Right atrium auricular region (tissue), 2 donors: ENCODE results near the gene ZNF226. TPM values are rescaled to one million over a fixed set of nuclear protein-coding genes. Genes with fewer than 3 reads are reported as not detected.
"Not testable (repeated sequence)": the region's sequence is repeated elsewhere in the genome, so short reads cannot be mapped to it uniquely, and the experiment has no call there.

ENCODE experiments used
- DNase-seq: peaks from one replicate; pipeline ENCODE4 v3.0.0-alpha.2; 2019; ENCODE audit warnings: low spot score
- H3K27ac ChIP-seq, 2 donors: fragments of 200-600 bp; sonication (generic); 1 replicate in 1 of 2; 2 replicates in 1 of 2; pipeline ENCODE4 v1.5.1; 2016 to 2019
- H3K27me3 ChIP-seq, 2 donors: fragments of 200-600 bp; sonication (generic); one replicate each; pipeline versions ENCODE4 v1.5.1 to v1.6.0; 2017 to 2019
- H3K36me3 ChIP-seq: fragments of 200-600 bp; sonication (generic); one replicate; pipeline ENCODE4 v1.5.1; 2016
- H3K4me1 ChIP-seq, 2 donors: fragments of 200-600 bp; sonication (generic); one replicate each; pipeline versions ENCODE4 v1.5.1 to v1.6.0; 2017 to 2019
- H3K4me3 ChIP-seq, 2 donors: fragments of 200-600 bp; sonication (generic); 1 replicate in 1 of 2; 2 replicates in 1 of 2; pipeline ENCODE4 v1.5.1; 2017 to 2019; ENCODE audit warnings: mild to moderate bottlenecking in 1 of 2, moderate library complexity in 1 of 2
- H3K9me3 ChIP-seq, 2 donors: fragments of 200-600 bp; sonication (generic); one replicate each; pipeline ENCODE4 v1.5.1; 2019
- total RNA-seq, 2 donors: library from RNA; depleted of rRNA; stranded (reverse); fragments of >200 nt; gene quantifications; one replicate each; pipeline ENCODE4 v1.1.0, GENCODE V29; 2016
- TF ChIP-seq, protein P1 (sequence below), 2 donors: fragments of 200-600 bp; sonication (generic); IDR thresholded peaks; one replicate each; pipeline ENCODE4 v1.5.1; 2019; ENCODE audit warnings: antibody characterized with exemption in 2 of 2

ZNF226 gene
- 10 to 100 TPM; 11.5 to 17.1 TPM for total RNA-seq

DNA sequence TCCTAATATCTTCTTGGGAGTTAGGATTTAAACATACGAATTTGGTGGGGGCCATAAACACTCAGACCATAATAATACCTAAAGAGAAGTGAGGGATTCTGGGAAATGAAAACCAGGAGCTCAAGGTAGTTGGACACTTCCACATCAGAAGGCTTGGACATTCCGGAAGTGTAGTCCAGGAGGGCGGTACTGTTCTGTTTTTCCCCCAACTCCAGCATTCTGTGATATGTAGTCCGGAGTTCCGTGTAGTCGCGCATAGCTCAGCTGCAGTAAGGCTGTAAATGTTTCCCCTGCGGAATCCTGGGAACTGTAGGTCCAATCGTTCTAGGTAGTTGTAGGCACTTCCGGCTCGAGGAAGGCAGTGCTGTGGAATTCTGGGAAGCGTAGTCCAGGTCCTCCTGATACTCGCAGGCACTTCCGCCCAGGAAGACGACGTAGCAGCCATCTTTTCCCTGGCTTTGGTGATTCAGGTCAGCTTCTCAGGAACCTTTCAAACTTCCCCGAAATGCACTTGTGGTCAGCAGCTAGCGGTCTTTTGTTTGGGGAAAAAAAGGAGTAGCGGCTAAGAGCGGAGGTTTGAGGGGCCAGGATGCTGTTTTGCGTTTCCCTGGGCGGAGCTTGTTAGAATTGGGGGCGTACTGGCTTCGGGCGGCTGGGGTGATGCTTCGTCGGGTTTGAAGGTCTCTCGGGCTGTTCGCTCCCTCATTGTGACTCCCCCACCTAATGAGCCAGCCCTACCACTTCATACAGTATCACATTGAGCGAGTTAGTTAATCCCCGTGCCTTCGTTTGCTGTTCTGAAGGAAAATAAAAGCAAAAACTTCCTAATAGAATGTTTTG is at the start of gene ZNF226:
Gene ZNF226 (plus strand): TSS at position 428 of the 840 bp plus-strand sequence. CDS start 4,981 bp downstream, outside the sequence.
- DNase-seq: peak; percentile 95
- peak within 1 kb of the TSS; percentile 83 to 86 for H3K27ac ChIP-seq
- H3K9me3 ChIP-seq: peaks cover 0 to 20% of the 10 kb centered on the region in 2 donors
- peaks cover 24% of the 10 kb centered on the region for H3K36me3 ChIP-seq
- TF ChIP-seq, protein P1, sequence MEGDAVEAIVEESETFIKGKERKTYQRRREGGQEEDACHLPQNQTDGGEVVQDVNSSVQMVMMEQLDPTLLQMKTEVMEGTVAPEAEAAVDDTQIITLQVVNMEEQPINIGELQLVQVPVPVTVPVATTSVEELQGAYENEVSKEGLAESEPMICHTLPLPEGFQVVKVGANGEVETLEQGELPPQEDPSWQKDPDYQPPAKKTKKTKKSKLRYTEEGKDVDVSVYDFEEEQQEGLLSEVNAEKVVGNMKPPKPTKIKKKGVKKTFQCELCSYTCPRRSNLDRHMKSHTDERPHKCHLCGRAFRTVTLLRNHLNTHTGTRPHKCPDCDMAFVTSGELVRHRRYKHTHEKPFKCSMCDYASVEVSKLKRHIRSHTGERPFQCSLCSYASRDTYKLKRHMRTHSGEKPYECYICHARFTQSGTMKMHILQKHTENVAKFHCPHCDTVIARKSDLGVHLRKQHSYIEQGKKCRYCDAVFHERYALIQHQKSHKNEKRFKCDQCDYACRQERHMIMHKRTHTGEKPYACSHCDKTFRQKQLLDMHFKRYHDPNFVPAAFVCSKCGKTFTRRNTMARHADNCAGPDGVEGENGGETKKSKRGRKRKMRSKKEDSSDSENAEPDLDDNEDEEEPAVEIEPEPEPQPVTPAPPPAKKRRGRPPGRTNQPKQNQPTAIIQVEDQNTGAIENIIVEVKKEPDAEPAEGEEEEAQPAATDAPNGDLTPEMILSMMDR (IDR thresholded peaks at IDR 0.05): no peak
- H3K4me1 ChIP-seq: peaks cover 0 to 24% of the 10 kb centered on the region in 2 donors
- H3K27me3 ChIP-seq: no peaks in the 10 kb centered on the region
- peak within 1 kb of the TSS; percentile 75 to 76 for H3K4me3 ChIP-seq

DNA sequence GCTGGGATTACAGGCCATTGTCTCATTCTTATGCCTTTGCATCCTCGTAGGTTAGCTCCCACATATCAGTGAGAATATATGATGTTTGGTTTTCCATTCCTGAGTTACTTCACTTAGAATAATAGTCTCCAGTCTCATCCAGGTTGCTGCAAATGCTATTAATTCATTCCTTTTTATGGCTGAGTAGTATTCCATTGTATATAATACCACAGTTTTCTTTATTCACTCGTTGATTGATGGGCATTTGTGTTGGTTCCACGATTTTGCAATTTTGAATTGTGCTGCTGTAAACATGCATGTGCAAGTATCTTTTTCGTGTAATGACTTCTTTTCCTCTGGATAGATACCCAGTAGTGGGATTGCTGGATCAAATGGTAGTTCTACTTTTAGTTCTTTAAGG is 43.7 kb upstream of the ZNF226 start:
- H3K9me3 ChIP-seq, H3K27me3 ChIP-seq, DNase-seq, H3K4me1 ChIP-seq, H3K4me3 ChIP-seq, H3K27ac ChIP-seq: not testable (repeated sequence)
- peaks cover 82% of the 10 kb centered on the region for H3K36me3 ChIP-seq

DNA sequence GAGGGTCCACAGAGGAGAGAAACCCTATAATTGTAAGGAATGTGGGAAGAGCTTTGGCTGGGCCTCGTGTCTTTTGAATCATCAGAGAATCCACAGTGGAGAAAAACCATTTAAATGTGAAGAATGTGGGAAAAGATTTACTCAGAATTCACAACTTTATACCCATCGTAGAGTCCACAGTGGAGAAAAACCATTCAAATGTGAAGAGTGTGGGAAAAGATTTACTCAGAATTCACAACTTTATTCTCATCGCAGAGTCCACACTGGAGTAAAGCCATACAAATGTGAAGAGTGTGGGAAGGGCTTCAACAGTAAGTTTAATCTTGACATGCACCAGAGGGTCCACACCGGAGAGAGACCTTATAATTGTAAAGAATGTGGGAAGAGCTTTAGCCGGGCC is 32.9 kb upstream of the ZNF226 start:
- H3K9me3 ChIP-seq: peaks cover 0 to 22% of the 10 kb centered on the region in 2 donors
- peaks cover 48% of the 10 kb centered on the region for H3K36me3 ChIP-seq
- no peak overlapping the region for H3K4me3 ChIP-seq
- H3K4me1 ChIP-seq: no peaks in the 10 kb centered on the region
- TF ChIP-seq, protein P1 (IDR thresholded peaks at IDR 0.05): no peak
- no peak overlapping the region for H3K27ac ChIP-seq
- DNase-seq: no peak
- no peaks in the 10 kb centered on the region for H3K27me3 ChIP-seq

DNA sequence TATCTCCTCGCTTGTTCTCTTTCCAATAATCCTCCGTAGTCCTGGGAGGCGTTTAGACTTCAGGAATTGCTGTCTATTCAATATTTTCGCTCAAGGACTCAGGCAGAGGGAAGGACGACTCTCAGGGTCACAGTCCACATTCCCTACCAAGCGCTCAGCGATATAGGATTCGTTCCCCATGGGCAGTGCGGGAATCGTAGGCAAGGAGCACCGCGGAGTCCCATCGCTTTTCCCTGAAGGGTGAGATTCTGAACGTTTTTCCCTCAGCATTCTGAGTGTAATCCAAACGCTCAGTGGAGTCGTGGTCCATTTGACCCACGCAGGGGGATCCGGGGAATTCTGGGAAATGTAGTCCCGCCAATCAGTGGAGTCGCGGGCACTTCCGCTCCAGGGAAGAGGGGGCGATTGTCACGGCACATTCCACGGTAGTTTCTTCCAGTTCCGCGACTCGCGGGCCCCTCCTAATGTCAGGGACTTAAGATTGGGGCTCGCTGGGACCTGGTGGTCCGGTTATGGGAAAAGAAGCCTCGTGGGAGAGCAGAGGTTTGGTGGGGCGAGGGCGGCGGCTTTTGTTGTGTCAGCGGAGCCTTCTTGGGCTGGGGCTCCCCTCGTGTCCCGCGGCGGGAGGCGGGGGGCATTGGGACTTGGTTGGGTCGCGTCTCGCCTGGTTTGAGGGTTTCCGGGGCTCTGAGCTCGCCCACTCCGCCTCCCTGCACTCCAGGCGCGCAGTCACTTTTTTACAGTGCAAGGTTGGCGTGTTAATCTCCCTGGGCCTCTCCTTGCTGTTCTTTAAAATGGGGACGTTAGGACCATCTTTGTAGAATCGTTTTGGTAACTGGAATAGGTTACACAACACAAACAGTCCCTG is 23.5 kb upstream of the ZNF226 start, which contains the start of gene ZNF234:
Gene ZNF234 (plus strand): TSS at position 364 of the 868 bp plus-strand sequence. CDS start 3,079 bp downstream, outside the sequence.
- DNase-seq: peak; percentile 78
- Histone ChIP-seq H3K27me3 (no peaks in the 10 kb centered on the region), H3K4me1 (peaks cover 0 to 24% of the 10 kb centered on the region in 2 donors), H3K4me3 (peak within 1 kb of the TSS; percentile 92 to 95), H3K36me3 (peaks cover 18% of the 10 kb centered on the region), H3K9me3 (no peaks in the 10 kb centered on the region), H3K27ac (peak within 1 kb of the TSS; percentile 83 to 86)
- TF ChIP-seq, protein P1 (IDR thresholded peaks at IDR 0.05): peak in 1 of 2 donors; percentile 22

DNA sequence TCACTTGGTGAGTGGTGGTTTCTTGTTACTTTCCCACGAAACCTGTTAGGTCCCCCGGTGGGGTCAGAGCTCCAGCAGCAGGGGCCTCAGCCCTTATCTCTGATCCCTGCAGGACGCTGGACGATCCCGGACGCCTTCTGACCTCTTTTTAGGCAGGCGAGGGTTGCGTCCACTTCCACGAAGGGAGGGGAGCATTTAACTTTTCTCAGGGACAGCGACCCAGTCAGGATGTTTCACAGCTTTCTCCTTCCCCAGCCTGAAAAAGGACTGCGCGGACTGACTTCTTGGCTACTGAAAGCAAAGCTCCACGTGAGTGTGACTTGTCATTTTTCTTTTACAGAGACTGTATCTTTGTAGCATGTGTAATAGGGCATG is 22.9 kb upstream of the ZNF226 start:
- Histone ChIP-seq H3K36me3 (peaks cover 22% of the 10 kb centered on the region), H3K4me1 (peaks cover 0 to 24% of the 10 kb centered on the region in 2 donors), H3K4me3 (peak overlapping the region; percentile 92 to 95), H3K27ac (peak overlapping the region; percentile 83 to 86), H3K9me3 (no peaks in the 10 kb centered on the region), H3K27me3 (no peaks in the 10 kb centered on the region)
- TF ChIP-seq, protein P1 (IDR thresholded peaks at IDR 0.05): no peak
- DNase-seq: no peak

DNA sequence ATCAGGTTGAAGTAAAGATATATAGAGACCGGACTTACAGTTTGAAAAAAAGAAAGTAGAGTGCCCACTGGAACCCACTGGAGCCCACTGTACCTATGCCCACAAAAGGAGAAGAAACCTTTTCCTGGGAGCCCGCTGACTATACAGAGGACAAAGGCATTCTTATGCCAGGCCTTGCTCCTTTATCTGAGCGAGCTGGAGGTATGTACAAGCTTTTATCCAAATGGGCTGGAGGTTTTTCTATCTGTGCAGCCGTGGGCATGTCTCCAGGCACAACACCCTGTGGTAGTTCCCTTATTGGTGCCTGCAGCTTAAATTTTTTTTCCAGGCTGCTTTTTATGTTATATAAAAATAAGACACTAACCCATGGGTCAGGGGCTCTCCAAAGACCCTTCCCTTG is 15.1 kb upstream of the ZNF226 start:
- H3K9me3 ChIP-seq: peaks cover 0 to 19% of the 10 kb centered on the region in 2 donors
- no peak overlapping the region for H3K27ac ChIP-seq
- H3K4me1 ChIP-seq: no peaks in the 10 kb centered on the region
- peaks cover 98% of the 10 kb centered on the region for H3K36me3 ChIP-seq
- H3K4me3 ChIP-seq: no peak overlapping the region
- no peak for DNase-seq
- no peaks in the 10 kb centered on the region for H3K27me3 ChIP-seq
- TF ChIP-seq, protein P1 (IDR thresholded peaks at IDR 0.05): no peak
